ENCODE results near the gene PARVA. TPM values are rescaled to one million over a fixed set of nuclear protein-coding genes. Genes with fewer than 3 reads are reported as not detected.

PARVA gene
- total and polyA plus RNA-seq, 12 donors, result 20.1 to 84.8 (median 67.0) TPM

GRCh38 chr11:12372111-12372510, 5.3 kb upstream of the PARVA start:
- Histone ChIP-seq H3K27me3 (peaks cover 0 to 13% (median 0%) of the 10 kb centered on the region in 7 donors), H3K4me3 (no peak overlapping the region), H3K27ac (no peak overlapping the region), H3K9me3 (no peaks in the 10 kb centered on the region), H3K4me1 (peaks cover 0 to 23% (median 12%) of the 10 kb centered on the region in 9 donors), H3K36me3 (no peaks in the 10 kb centered on the region)
- WGBS, 2 donors, result 48 to 92% methylated on average over 1 of the region's 1 CpG
- ATAC-seq, result no peak
- no peak for DNase-seq
- intact Hi-C loops (cut with DNase I), result no loop called here
- TF ChIP-seq CTCF (IDR thresholded peaks at IDR 0.05), result no peak

- H3K9me3 ChIP-seq, result no peaks in the 10 kb centered on the region
- no peak for DNase-seq
- TF ChIP-seq CTCF (IDR thresholded peaks at IDR 0.05), result no peak
- no peak for ATAC-seq
- peaks cover 0 to under 1% (median 0%) of the 10 kb centered on the region in 9 donors for H3K36me3 ChIP-seq
- peaks cover 0 to 28% (median 0%) of the 10 kb centered on the region in 7 donors for H3K27me3 ChIP-seq
- intact Hi-C loops (cut with DNase I), result loop anchor here in 1 of 10 donors (2.0 kb wide), 1 partner anchor 299 kb away; the partner anchor contains the start of gene TEAD1
- no peak overlapping the region for H3K4me3 ChIP-seq
- H3K27ac ChIP-seq, result peak overlapping the region in 7 of 10 donors; percentile 93 to 99 (median 99)
- peaks cover 5 to 53% (median 35%) of the 10 kb centered on the region in 9 donors for H3K4me1 ChIP-seq
- 58 to 65% methylated on average over 7 of the region's 7 CpGs for WGBS, 2 donors
These were observed 1.7 kb upstream of the PARVA start for GRCh38 chr11:12375720-12376119.

- peaks cover 0 to 28% (median 0%) of the 10 kb centered on the region in 7 donors for H3K27me3 ChIP-seq
- ATAC-seq (peak; percentile 16 to 78 (median 59)), DNase-seq (peak; percentile 32 to 69)
- H3K4me1 ChIP-seq, result peaks cover 5 to 60% (median 35%) of the 10 kb centered on the region in 9 donors
- H3K4me3 ChIP-seq, result peak overlapping the region in 8 of 10 donors; percentile 62 to 97 (median 76)
- intact Hi-C loops (cut with DNase I), result loop anchor here in 1 of 10 donors (2.0 kb wide), 1 partner anchor 298 kb away; the partner anchor contains the start of gene TEAD1
- no peak for TF ChIP-seq CTCF (IDR thresholded peaks at IDR 0.05)
- WGBS, 2 donors, result 43% methylated on average over 14 of the region's 14 CpGs
- H3K27ac ChIP-seq, result peak overlapping the region; percentile 93 to 99 (median 98)
- no peaks in the 10 kb centered on the region for H3K9me3 ChIP-seq
- H3K36me3 ChIP-seq, result peaks cover 0 to 8% (median 0%) of the 10 kb centered on the region in 9 donors
These were observed 901 bp upstream of the PARVA start for GRCh38 chr11:12376259-12377081.

GRCh38 chr11:12377824-12378593, 638 bp downstream of the PARVA start:
- peak overlapping the region; percentile 93 to 99 (median 98) for H3K27ac ChIP-seq
- peak overlapping the region; percentile 56 to 97 (median 72) for H3K4me3 ChIP-seq
- WGBS, 2 donors, result 3% methylated on average over 70 to 76 of the region's 76 CpGs
- no peaks in the 10 kb centered on the region for H3K9me3 ChIP-seq
- TF ChIP-seq CTCF (IDR thresholded peaks at IDR 0.05), result peak in 4 of 9 donors; percentile 18 to 43 (median 34)
- DNase-seq, result peak; percentile 51 to 74
- peaks cover 0 to 28% (median 0%) of the 10 kb centered on the region in 7 donors for H3K27me3 ChIP-seq
- H3K36me3 ChIP-seq, result peaks cover 0 to 14% (median 0%) of the 10 kb centered on the region in 9 donors
- peaks cover 5 to 76% (median 49%) of the 10 kb centered on the region in 9 donors for H3K4me1 ChIP-seq
- peak; percentile 54 to 88 (median 68) for ATAC-seq
- intact Hi-C loops (cut with DNase I), result loop anchor here in 1 of 10 donors (2.0 kb wide), 1 partner anchor 297 kb away; the partner anchor contains the start of gene TEAD1
